HG03354 (cell line): ENCODE measurements around the gene LRRTM4.

Source experiments
- ATAC-seq: cut with Tn5 transposase; IDR thresholded peaks from one replicate; pipeline ENCODE4 v1.9.1; 2021; ENCODE audit warnings: mild to moderate bottlenecking; ENCODE audit not compliant: unreplicated experiment, poor library complexity, severe bottlenecking

LRRTM4 gene

GRCh38 chr2:77016443-77017354 lies 505.5 kb downstream of the LRRTM4 start:
- no peak for ATAC-seq

GRCh38 chr2:77013953-77014352 lies 508.2 kb downstream of the LRRTM4 start:
- ATAC-seq: no peak

GRCh38 chr2:77013457-77013856 lies 508.7 kb downstream of the LRRTM4 start:
- no peak for ATAC-seq

GRCh38 chr2:77009307-77009706 lies 512.9 kb downstream of the LRRTM4 start:
- ATAC-seq: no peak

- no peak for ATAC-seq
Observed at GRCh38 chr2:77008853-77009252, 513.3 kb downstream of the LRRTM4 start.

GRCh38 chr2:77007686-77008085 lies 514.5 kb downstream of the LRRTM4 start:
- no peak for ATAC-seq

GRCh38 chr2:77005522-77005921 lies 516.7 kb downstream of the LRRTM4 start:
- ATAC-seq: no peak

GRCh38 chr2:77001895-77002294 lies 520.3 kb downstream of the LRRTM4 start:
- ATAC-seq: no peak

- ATAC-seq: no peak
Observed at GRCh38 chr2:76998704-76999103, 523.5 kb downstream of the LRRTM4 start.

- no peak for ATAC-seq
Observed at GRCh38 chr2:76998152-76998551, 524.0 kb downstream of the LRRTM4 start.

GRCh38 chr2:76997296-76997695 lies 524.9 kb downstream of the LRRTM4 start:
- ATAC-seq: no peak

GRCh38 chr2:76985387-76986136 lies 536.6 kb downstream of the LRRTM4 start:
- no peak for ATAC-seq

GRCh38 chr2:76984359-76984758 lies 537.8 kb downstream of the LRRTM4 start:
- no peak for ATAC-seq

- ATAC-seq: no peak
Observed at GRCh38 chr2:76980067-76980787, 541.9 kb downstream of the LRRTM4 start.

GRCh38 chr2:76977846-76978727 lies 544.1 kb downstream of the LRRTM4 start:
- ATAC-seq: no peak

GRCh38 chr2:76975752-76976151 lies 546.4 kb downstream of the LRRTM4 start:
- ATAC-seq: no peak

- no peak for ATAC-seq
Observed at GRCh38 chr2:76973610-76974009, 548.6 kb downstream of the LRRTM4 start.

GRCh38 chr2:76965772-76966171 lies 556.4 kb downstream of the LRRTM4 start:
- ATAC-seq: no peak

- ATAC-seq: no peak
Observed at GRCh38 chr2:76958749-76959148, 563.4 kb downstream of the LRRTM4 start.
